NB4 (cell line): ENCODE measurements around the gene PPFIA4.

Source experiments
- CTCF ChIP-seq: IDR thresholded peaks from one replicate; pipeline ENCODE4 v1.5.1; 2012; ENCODE audit warnings: low read depth, low read length
- MAX ChIP-seq: IDR thresholded peaks from 2 replicates; pipeline ENCODE4 v1.6.1; 2011; ENCODE audit warnings: low read depth, low read length
- MYC ChIP-seq: IDR thresholded peaks from 2 replicates; pipeline ENCODE4 v1.6.1; 2011; ENCODE audit warnings: low read depth, low read length
- POLR2A ChIP-seq: IDR thresholded peaks from 2 replicates; pipeline ENCODE4 v1.6.1; 2011; ENCODE audit warnings: mild to moderate bottlenecking; ENCODE audit not compliant: insufficient read length; ENCODE audit errors: extremely low read depth

GRCh38 chr1:203104789-203105390, 78.6 kb downstream of the PPFIA4 start:
- TF ChIP-seq CTCF, result no peak
- TF ChIP-seq MAX, result no peak
- no peak for TF ChIP-seq POLR2A
- no peak for TF ChIP-seq MYC
